H1 (cell line): ENCODE measurements around the gene NTNG2. TPM values are rescaled to one million over a fixed set of nuclear protein-coding genes. Genes with fewer than 3 reads are reported as not detected.

ENCODE experiments used
- CTCF ChIA-PET: fragments of 300-600 bp; sonication (Branson Sonifier 250); formaldehyde crosslinking; loops from one replicate; lab custom pipeline; 2021; ENCODE audit not compliant: partially characterized antibody; lab: Charles Lee
- POLR2A ChIA-PET: fragments of 300-600 bp; sonication (Branson Sonifier 250); formaldehyde crosslinking; loops from one replicate; lab custom pipeline; 2021; ENCODE audit warnings: inconsistent platforms; ENCODE audit not compliant: partially characterized antibody; lab: Charles Lee
- DNase-seq, 2 experiments: peaks; one replicate each; pipeline versions ENCODE4 v3.0.0 to v3.0.0-alpha.2; 2010 to 2022; ENCODE audit warnings: low spot score in 2 of 2, low read depth in 1 of 2, mixed read lengths in 1 of 2
- FAIRE-seq: peaks from 2 replicates; lab custom pipeline; 2011; peaks lifted over from hg19 to GRCh38; lab: Jason Lieb, UNC
- H2AFZ ChIP-seq: 2 replicates; pipeline ENCODE4 v1.8.1; 2012; ENCODE audit warnings: low read length, inconsistent platforms
- H2AK5ac ChIP-seq: 2 replicates; pipeline ENCODE4 v1.6.1; 2013; ENCODE audit warnings: low read depth, low read length
- H2BK120ac ChIP-seq: replicated peaks from 2 replicates; pipeline ENCODE3; 2013; ENCODE audit warnings: low read depth, low read length, inconsistent platforms
- H2BK12ac ChIP-seq: 2 replicates; pipeline ENCODE4 v1.6.1; 2013; ENCODE audit warnings: low read depth, low read length
- H2BK15ac ChIP-seq: 2 replicates; pipeline ENCODE4 v1.6.1; 2013; ENCODE audit warnings: low read length
- H2BK20ac ChIP-seq: 2 replicates; pipeline ENCODE4 v1.6.1; 2013; ENCODE audit warnings: low read length
- H2BK5ac ChIP-seq: 2 replicates; pipeline ENCODE4 v1.6.1; 2013; ENCODE audit warnings: low read depth, low read length
- H3K14ac ChIP-seq: 2 replicates; pipeline ENCODE4 v1.6.1; 2013; ENCODE audit warnings: inconsistent platforms; ENCODE audit not compliant: insufficient read length
- H3K18ac ChIP-seq: 2 replicates; pipeline ENCODE4 v1.6.1; 2013; ENCODE audit warnings: low read length; ENCODE audit errors: extremely low read depth
- H3K23ac ChIP-seq: 2 replicates; pipeline ENCODE4 v1.6.1; 2013; ENCODE audit warnings: inconsistent platforms; ENCODE audit not compliant: insufficient read length
- H3K23me2 ChIP-seq: 2 replicates; pipeline ENCODE4 v1.6.1; 2013; ENCODE audit warnings: low read depth, low read length
- H3K27ac ChIP-seq: 2 replicates; pipeline ENCODE4 v1.6.1; 2011; ENCODE audit warnings: low read depth, low read length, inconsistent platforms
- H3K27me3 ChIP-seq, 4 experiments: replicated peaks in 1 of 4; 1 replicate in 1 of 4; 2 replicates in 3 of 4; pipeline versions ENCODE4 v1.6.1 to v1.8.1; 2011 to 2013; ENCODE audit warnings: low read length in 3 of 4, mild to moderate bottlenecking in 3 of 4, inconsistent platforms in 2 of 4, mixed read lengths in 2 of 4, moderate library complexity in 1 of 4; ENCODE audit not compliant: control insufficient read depth in 3 of 4, insufficient read depth in 3 of 4; ENCODE audit errors: extremely low read depth in 1 of 4
- H3K36me3 ChIP-seq, 4 experiments: 2 replicates each; pipeline versions ENCODE4 v1.6.1 to v1.8.1; 2011 to 2013; ENCODE audit warnings: mild to moderate bottlenecking in 4 of 4, low read length in 3 of 4, moderate library complexity in 2 of 4, control low read depth in 1 of 4, inconsistent platforms in 1 of 4; ENCODE audit not compliant: insufficient read depth in 4 of 4, control insufficient read depth in 2 of 4
- H3K4ac ChIP-seq: replicated peaks from 2 replicates; pipeline ENCODE3; 2013; ENCODE audit warnings: low read length, low read depth, mixed read lengths, inconsistent platforms; ENCODE audit not compliant: insufficient read length
- H3K4me1 ChIP-seq, 4 experiments: replicated peaks in 1 of 4; 1 replicate in 1 of 4; 2 replicates in 3 of 4; pipeline versions ENCODE4 v1.6.1 to v1.8.1; 2011 to 2013; ENCODE audit warnings: low read length in 3 of 4, inconsistent platforms in 2 of 4, mixed read lengths in 1 of 4; ENCODE audit not compliant: insufficient read depth in 4 of 4, control insufficient read depth in 3 of 4
- H3K4me2 ChIP-seq, 2 experiments: 2 replicates each; pipeline versions ENCODE4 v1.6.1 to v1.8.1; 2011 to 2013; ENCODE audit warnings: low read depth in 2 of 2, low read length in 2 of 2, control low read depth in 1 of 2, inconsistent platforms in 1 of 2, mild to moderate bottlenecking in 1 of 2; ENCODE audit not compliant: insufficient read depth in 1 of 2
- H3K4me3 ChIP-seq, 4 experiments: fragments of 200-600, 300-600 bp in 1 of 4; sonication (generic), shearing (Covaris generic), sonication (Bioruptor Twin) in 1 of 4; 2 replicates each; pipeline versions ENCODE4 v1.5.1 to v1.8.1; 2011 to 2016; ENCODE audit warnings: low read length in 4 of 4, low read depth in 3 of 4, control low read depth in 2 of 4, inconsistent platforms in 2 of 4, mild to moderate bottlenecking in 2 of 4, mixed read lengths in 1 of 4, moderate library complexity in 1 of 4; ENCODE audit not compliant: insufficient read depth in 2 of 4; ENCODE audit errors: extremely low read depth in 1 of 4
- H3K56ac ChIP-seq: replicated peaks from 2 replicates; pipeline ENCODE3; 2013; ENCODE audit warnings: low read depth, mild to moderate bottlenecking, mixed read lengths, low read length, inconsistent platforms; ENCODE audit not compliant: insufficient read length
- H3K79me1 ChIP-seq: 2 replicates; pipeline ENCODE4 v1.6.1; 2013; ENCODE audit warnings: low read depth, low read length, control low read depth
- H3K79me2 ChIP-seq, 2 experiments: 2 replicates each; pipeline versions ENCODE4 v1.6.1 to v1.8.1; 2012 to 2013; ENCODE audit warnings: low read length in 2 of 2, mild to moderate bottlenecking in 2 of 2, inconsistent platforms in 1 of 2; ENCODE audit not compliant: insufficient read depth in 2 of 2, control insufficient read depth in 1 of 2
- H3K9ac ChIP-seq, 4 experiments: replicated peaks in 1 of 4; 1 replicate in 1 of 4; 2 replicates in 3 of 4; pipeline versions ENCODE4 v1.6.1 to v1.8.1; 2011 to 2013; ENCODE audit warnings: low read depth in 3 of 4, low read length in 3 of 4, control low read depth in 2 of 4, mild to moderate bottlenecking in 2 of 4, moderate library complexity in 2 of 4, inconsistent platforms in 1 of 4; ENCODE audit errors: extremely low read depth in 1 of 4
- H3K9me3 ChIP-seq, 2 experiments: 2 replicates each; pipeline versions ENCODE4 v1.6.1 to v1.8.1; 2012 to 2013; ENCODE audit warnings: mild to moderate bottlenecking in 2 of 2, moderate library complexity in 2 of 2, control low read depth in 1 of 2, inconsistent platforms in 1 of 2, low read depth in 1 of 2, low read length in 1 of 2, mixed read lengths in 1 of 2; ENCODE audit not compliant: insufficient read depth in 2 of 2
- H4K20me1 ChIP-seq, 2 experiments: replicated peaks in 1 of 2; 2 replicates each; pipeline versions ENCODE3 to v1.8.1; 2011 to 2013; ENCODE audit warnings: inconsistent platforms in 2 of 2, low read length in 2 of 2, mild to moderate bottlenecking in 1 of 2; ENCODE audit not compliant: insufficient read depth in 2 of 2, control insufficient read depth in 1 of 2
- H4K5ac ChIP-seq: 2 replicates; pipeline ENCODE4 v1.6.1; 2013; ENCODE audit warnings: low read length, low read depth, mixed read lengths, inconsistent platforms; ENCODE audit not compliant: insufficient read length
- H4K8ac ChIP-seq: 2 replicates; pipeline ENCODE4 v1.8.0; 2013; ENCODE audit warnings: mild to moderate bottlenecking, moderate library complexity, low read length, inconsistent platforms; ENCODE audit not compliant: insufficient read depth; ENCODE audit errors: extremely low read depth
- H4K91ac ChIP-seq: replicated peaks from 2 replicates; pipeline ENCODE3; 2013; ENCODE audit warnings: low read length, mixed read lengths, inconsistent platforms; ENCODE audit not compliant: insufficient read length
- KDM1A ChIP-seq: fragments of 200-600, 300-600 bp; sonication (generic); IDR thresholded peaks from 2 replicates; pipeline ENCODE4 v1.7.1; 2016; ENCODE audit warnings: mild to moderate bottlenecking, low read length, borderline replicate concordance
- NANOG ChIP-seq: IDR thresholded peaks from 2 replicates; pipeline ENCODE4 v1.6.1; 2011; ENCODE audit warnings: low read length, low read depth, mild to moderate bottlenecking, inconsistent platforms; ENCODE audit not compliant: insufficient read depth, poor library complexity, severe bottlenecking
- WGBS, 2 experiments: shearing (Covaris generic) in 1 of 2; methylation state at CpG; one replicate each; pipeline versions ENCODE4 v1.1.6 to v1.1.7; 2013 to 2015; ENCODE audit warnings: low lambda C conversion rate in 2 of 2, mixed read lengths in 2 of 2, inconsistent platforms in 1 of 2, low coverage in 1 of 2, missing lambda C conversion rate in 1 of 2; ENCODE audit not compliant: insufficient replicate concordance in 2 of 2, insufficient coverage in 1 of 2, insufficient read length in 1 of 2; ENCODE audit errors: extremely low coverage in 1 of 2, missing lambda C conversion rate in 1 of 2; 5-methylcytosine and 5-hydroxymethylcytosine counted together
- polyA plus RNA-seq, 7 experiments: library from polyadenylated mRNA; depleted of rRNA in 3 of 7; stranded (reverse) in 5 of 7; unstranded in 2 of 7; fragments of >200 nt in 5 of 7; fragments of 200-250 nt in 2 of 7; gene quantifications; 1 replicate in 5 of 7; 2 replicates in 1 of 7; 4 replicates in 1 of 7; pipeline versions ENCODE4 v1.2.1 to v1.2.3, GENCODE V29; 2011 to 2013; ENCODE audit warnings: missing spikeins in 2 of 7, mixed read lengths in 2 of 7
- total RNA-seq: library from RNA; stranded (reverse); fragmentation: NEBNext Ultra II Directional; extraction: Animal tissue kit (Norgen Biotek cat#: 25700); gene quantifications from 2 replicates; pipeline ENCODE4 v1.2.1, GENCODE V29; 2021

NTNG2 gene
- total and polyA plus RNA-seq, 2 of the 8 experiments (the other 6 are each of a cell fraction or from before 2014, with no cell fraction given), result 1.4 to 1.5 TPM

- CTCF ChIA-PET, result interaction anchor here (0.9 to 12.1 kb wide), 9 partner anchors 14 to 341 kb away, joined by 3 to 370 read pairs (median 5); no protein-coding TSS in a partner anchor
- H3K23me2 ChIP-seq, result no peaks in the 10 kb centered on the region
- no peak overlapping the region for H3K4me3 ChIP-seq
- H3K9me3 ChIP-seq, result no peaks in the 10 kb centered on the region
- H4K20me1 ChIP-seq, result peaks cover 2% of the 10 kb centered on the region in 2 experiments
- H3K36me3 ChIP-seq, result no peaks in the 10 kb centered on the region; a peak in 1 of 8 replicates
- H3K56ac ChIP-seq, result no peak overlapping the region
- no peak overlapping the region for H4K91ac ChIP-seq
- no peaks in the 10 kb centered on the region for H3K79me2 ChIP-seq
- no peak overlapping the region for H2AFZ ChIP-seq
- no peak overlapping the region for H2BK5ac ChIP-seq
- no peak overlapping the region for H3K4ac ChIP-seq
- WGBS, 2 experiments, result 83% methylated on average over 5 of the region's 5 CpGs; no CpG with 5 or more reads in 1 of the 2 experiments
- H2BK15ac ChIP-seq, result no peak overlapping the region
- TF ChIP-seq NANOG (no peak), KDM1A (peak; percentile 66; the same call in 1 of the 2 replicates)
- DNase-seq (no peak), FAIRE-seq (no peak)
- no peak overlapping the region for H4K8ac ChIP-seq
- no peaks in the 10 kb centered on the region for H3K27me3 ChIP-seq
- no peak overlapping the region for H3K27ac ChIP-seq
- no peaks in the 10 kb centered on the region for H3K79me1 ChIP-seq
- no peak overlapping the region for H3K23ac ChIP-seq
- H2BK120ac ChIP-seq, result no peak overlapping the region
- H2BK20ac ChIP-seq, result no peak overlapping the region
- POLR2A ChIA-PET, result interaction anchor here (1.4 kb wide), 1 partner anchor 11 kb away, joined by 3 read pairs; no protein-coding TSS in a partner anchor
- H2AK5ac ChIP-seq, result no peak overlapping the region
- no peak overlapping the region for H2BK12ac ChIP-seq
- H3K14ac ChIP-seq, result no peak overlapping the region
- H3K18ac ChIP-seq, result no peak overlapping the region
- H3K9ac ChIP-seq, result no peak overlapping the region
- H3K4me2 ChIP-seq, result no peak overlapping the region
- H3K4me1 ChIP-seq, result peaks cover 0 to 3% (median under 1%) of the 10 kb centered on the region in 4 experiments; a peak in 4 of 7 replicates
- no peak overlapping the region for H4K5ac ChIP-seq
Measured at GRCh38 chr9:132172185-132172584, 10.3 kb downstream of the NTNG2 start.
